Mesenchymal stem cell (in vitro differentiated cells and primary cell): ENCODE results near the gene CELF5.

Experiments
- DNase-seq: peaks from one replicate; pipeline ENCODE4 v3.0.0-alpha.2; 2013
- H2AFZ ChIP-seq: one replicate; pipeline ENCODE4 v1.6.1; 2013; ENCODE audit warnings: low read depth, mild to moderate bottlenecking, control low read depth, inconsistent platforms, low read length, moderate library complexity
- H2AK5ac ChIP-seq: 2 replicates; pipeline ENCODE4 v1.6.1; 2013; ENCODE audit warnings: low read length, moderate library complexity, mild to moderate bottlenecking, inconsistent platforms; ENCODE audit not compliant: severe bottlenecking
- H2BK120ac ChIP-seq: one replicate; pipeline ENCODE4 v1.6.1; 2013; ENCODE audit warnings: low read depth, mild to moderate bottlenecking, inconsistent platforms, low read length, moderate library complexity
- H2BK12ac ChIP-seq, 2 experiments: one replicate each; pipeline ENCODE4 v1.6.1; 2013; ENCODE audit warnings: inconsistent platforms in 2 of 2, low read length in 2 of 2, mild to moderate bottlenecking in 2 of 2, moderate library complexity in 2 of 2, control low read depth in 1 of 2
- H2BK15ac ChIP-seq: one replicate; pipeline ENCODE4 v1.6.1; 2013; ENCODE audit warnings: mild to moderate bottlenecking, low read depth, inconsistent platforms; ENCODE audit not compliant: poor library complexity, severe bottlenecking
- H2BK5ac ChIP-seq: 2 replicates; pipeline ENCODE4 v1.6.1; 2013; ENCODE audit warnings: low read depth, mild to moderate bottlenecking, low read length, control low read depth, inconsistent platforms; ENCODE audit not compliant: poor library complexity, severe bottlenecking
- H3K14ac ChIP-seq, 2 experiments: one replicate each; pipeline ENCODE4 v1.6.1; 2013; ENCODE audit warnings: inconsistent platforms in 2 of 2, low read length in 2 of 2, control low read depth in 1 of 2, mild to moderate bottlenecking in 1 of 2, moderate library complexity in 1 of 2
- H3K18ac ChIP-seq, 2 experiments: one replicate each; pipeline ENCODE4 v1.6.1; 2013; ENCODE audit warnings: inconsistent platforms in 2 of 2, low read length in 2 of 2, control low read depth in 1 of 2, low read depth in 1 of 2, mild to moderate bottlenecking in 1 of 2
- H3K23ac ChIP-seq, 2 experiments: one replicate each; pipeline ENCODE4 v1.6.1; 2013; ENCODE audit warnings: inconsistent platforms in 2 of 2, low read length in 2 of 2, mild to moderate bottlenecking in 2 of 2, moderate library complexity in 2 of 2, control low read depth in 1 of 2
- H3K27ac ChIP-seq: 2 replicates; pipeline ENCODE4 v1.5.1; 2013; ENCODE audit warnings: mild to moderate bottlenecking, moderate library complexity, low read length, control low read depth, inconsistent platforms; ENCODE audit not compliant: poor library complexity, severe bottlenecking
- H3K27me3 ChIP-seq, 2 experiments: 2 replicates each; pipeline versions ENCODE4 v1.6.1 to v1.7.0; 2013; ENCODE audit warnings: low read length in 2 of 2, mild to moderate bottlenecking in 2 of 2, moderate library complexity in 2 of 2, control low read depth in 1 of 2, inconsistent platforms in 1 of 2; ENCODE audit not compliant: control insufficient read depth in 1 of 2, insufficient read depth in 1 of 2
- H3K36me3 ChIP-seq, 2 experiments: 2 replicates each; pipeline versions ENCODE4 v1.6.1 to v1.7.0; 2013; ENCODE audit warnings: low read length in 2 of 2, control low read depth in 1 of 2, inconsistent platforms in 1 of 2, low read depth in 1 of 2, mild to moderate bottlenecking in 1 of 2; ENCODE audit not compliant: insufficient read depth in 2 of 2, control insufficient read depth in 1 of 2
- H3K4ac ChIP-seq, 2 experiments: one replicate each; pipeline ENCODE4 v1.6.1; 2013; ENCODE audit warnings: inconsistent platforms in 2 of 2, low read length in 2 of 2, mild to moderate bottlenecking in 2 of 2, moderate library complexity in 2 of 2, control low read depth in 1 of 2, low read depth in 1 of 2
- H3K4me1 ChIP-seq: 2 replicates; pipeline ENCODE4 v1.6.1; 2013; ENCODE audit warnings: low read depth, low read length, control low read depth; ENCODE audit not compliant: control insufficient read depth, insufficient read depth
- H3K4me2 ChIP-seq: 2 replicates; pipeline ENCODE4 v1.6.1; 2013; ENCODE audit warnings: low read length, mild to moderate bottlenecking, inconsistent platforms; ENCODE audit not compliant: poor library complexity, severe bottlenecking
- H3K4me3 ChIP-seq, 2 experiments: 2 replicates each; pipeline versions ENCODE4 v1.5.1 to v1.7.0; 2013; ENCODE audit warnings: low read length in 2 of 2, mild to moderate bottlenecking in 2 of 2, control low read depth in 1 of 2, low read depth in 1 of 2; ENCODE audit not compliant: insufficient read depth in 1 of 2
- H3K79me1 ChIP-seq: replicated peaks from 2 replicates; pipeline ENCODE4 v1.6.1; 2013; ENCODE audit warnings: mild to moderate bottlenecking, control low read depth, low read length, inconsistent platforms; ENCODE audit not compliant: poor library complexity, severe bottlenecking
- H3K9ac ChIP-seq: 2 replicates; pipeline ENCODE4 v1.7.0; 2013; ENCODE audit warnings: mild to moderate bottlenecking, low read length, moderate library complexity
- H3K9me3 ChIP-seq: 2 replicates; pipeline ENCODE4 v1.7.0; 2013; ENCODE audit warnings: mild to moderate bottlenecking, low read length; ENCODE audit not compliant: control insufficient read depth
- H4K8ac ChIP-seq: one replicate; pipeline ENCODE4 v1.6.1; 2013; ENCODE audit warnings: inconsistent platforms, mild to moderate bottlenecking, low read length, moderate library complexity
- H4K91ac ChIP-seq: one replicate; pipeline ENCODE4 v1.6.1; 2013; ENCODE audit warnings: mild to moderate bottlenecking, low read length, inconsistent platforms
- whole genome bisulfite sequencing: methylation state at CpG from one replicate; pipeline ENCODE4 v1.1.7; 2013; ENCODE audit warnings: mixed read lengths; 5-methylcytosine and 5-hydroxymethylcytosine counted together

The CELF5 gene

DNA sequence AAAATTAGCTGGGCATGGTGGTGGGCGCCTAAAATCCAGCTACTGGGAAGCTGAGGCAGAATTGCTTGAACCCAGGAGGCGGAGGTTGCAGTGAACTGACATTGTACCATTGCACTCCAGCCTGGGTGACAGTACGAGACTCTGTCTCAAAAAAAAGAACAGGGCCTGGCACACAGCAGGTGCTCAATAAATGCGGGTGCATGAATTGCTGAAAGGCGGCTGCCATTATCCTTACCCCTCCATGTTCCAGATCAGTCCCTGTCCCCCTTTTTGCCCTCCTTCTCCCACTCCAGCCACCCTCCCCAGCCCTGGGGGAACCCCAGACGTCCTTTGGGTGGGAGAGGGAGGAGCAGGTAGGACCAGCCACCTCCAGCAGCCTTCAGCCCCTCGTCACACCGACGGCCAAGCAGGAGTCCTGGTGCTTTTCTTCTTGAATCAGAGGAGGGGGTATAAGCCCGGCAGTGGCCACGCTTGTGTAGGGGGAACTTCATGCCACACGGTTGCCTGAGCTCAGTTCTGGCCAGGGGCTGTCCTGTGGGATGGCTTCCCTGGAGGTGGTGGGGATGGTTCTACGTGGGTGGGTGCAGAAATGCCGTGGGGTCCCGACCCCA is 121.5 kb downstream of the CELF5 start:
- H2BK5ac ChIP-seq = no peak overlapping the region
- 54% methylated on average over 15 of the region's 15 CpGs for WGBS
- peaks cover 5% of the 10 kb centered on the region for H3K4me1 ChIP-seq

More for the DNA sequence above, 121.5 kb downstream of the CELF5 start:
- Histone ChIP-seq H3K14ac (peak overlapping the region in 1 of 2 experiments; percentile 18), H3K4ac (no peak overlapping the region), H3K18ac (peak overlapping the region in 1 of 2 experiments; percentile 26), H4K91ac (no peak overlapping the region), H3K23ac (no peak overlapping the region), H3K4me3 (peak overlapping the region; percentile 0 to 55), H2AK5ac (no peak overlapping the region), H2BK12ac (peak overlapping the region in 1 of 2 experiments; percentile 32), H3K27me3 (no peaks in the 10 kb centered on the region), H3K4me2 (no peak overlapping the region), H3K27ac (no peak overlapping the region), H2BK15ac (no peak overlapping the region), H2BK120ac (no peak overlapping the region), H3K36me3 (no peaks in the 10 kb centered on the region), H3K79me1 (no peaks in the 10 kb centered on the region), H3K9ac (peak overlapping the region; percentile 66), H2AFZ (no peak overlapping the region), H4K8ac (no peak overlapping the region), H3K9me3 (no peaks in the 10 kb centered on the region)
- DNase-seq = no peak
